GM13976 (cell line): ENCODE results near the gene MILR1.
A peak's percentile ranks its signal among the peaks of the same experiment; 100 is the strongest.

Source experiments
- DNase-seq: peaks from one replicate; pipeline ENCODE4 v3.0.0; 2012; ENCODE audit warnings: low spot score
- CTCF ChIP-seq: IDR thresholded peaks from 2 replicates; pipeline ENCODE4 v1.5.1; 2012; ENCODE audit warnings: borderline replicate concordance, mild to moderate bottlenecking; ENCODE audit not compliant: insufficient read depth; ENCODE audit errors: extremely low read depth, missing control alignments, control extremely low read depth
- in situ Hi-C: fragments of 300-500 bp; cut with MboI; formaldehyde crosslinking; loops from one replicate; pipeline ENCODE4 v1.12.0; 2022; ENCODE audit warnings: low sequenced_read_pairs, mixed read lengths, inconsistent platforms; ENCODE audit not compliant: unreplicated experiment

Gene MILR1

DNA sequence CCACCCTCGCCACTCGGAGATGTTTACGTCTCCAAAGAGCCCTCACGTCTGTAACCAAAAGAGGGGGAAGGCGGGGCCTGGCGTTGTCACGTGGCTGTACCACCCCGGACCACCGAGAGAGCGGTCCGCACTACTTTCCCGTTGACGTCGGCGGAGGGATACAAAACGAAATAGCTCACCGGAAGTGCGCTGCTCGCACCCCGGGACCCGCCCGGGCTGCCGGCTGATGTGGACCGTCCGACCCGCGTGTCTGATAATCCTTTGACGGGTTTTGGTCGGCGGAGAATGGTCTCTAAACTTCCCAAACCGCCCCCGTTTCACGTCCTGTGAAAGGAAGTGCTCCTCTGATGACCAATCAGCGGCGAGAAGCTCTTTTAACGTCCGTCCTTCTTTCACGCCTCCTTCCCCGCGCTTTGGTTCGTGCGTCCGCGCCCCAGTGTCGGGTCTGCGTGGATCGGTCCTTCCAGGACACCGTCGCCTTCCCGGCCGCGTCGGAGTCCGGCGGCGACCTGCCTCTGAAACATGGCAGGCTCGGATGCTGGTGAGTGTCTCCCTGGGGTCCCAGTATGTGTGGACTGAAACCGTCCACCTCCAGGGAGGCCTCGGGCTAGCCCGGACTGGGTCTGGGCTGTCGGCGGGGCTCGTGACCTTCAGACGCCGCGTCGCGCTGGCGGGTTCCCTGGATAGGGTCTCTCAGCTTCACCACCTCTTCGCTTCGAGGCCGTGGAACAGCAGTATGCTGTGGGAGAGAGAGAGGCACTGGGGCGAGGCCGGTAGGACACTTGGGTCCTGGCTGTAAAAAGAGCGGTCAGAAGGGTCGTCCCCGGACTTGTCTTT lies 57.9 kb downstream of the MILR1 start, which contains the start of gene CEP95:
TSS of gene CEP95 (plus strand) at position 402 of the 837 bp plus-strand sequence. CDS start at position 523, 121 bp downstream.
- in situ Hi-C loops, result no loop called here
- peak; percentile 93 for DNase-seq
- no peak for TF ChIP-seq CTCF

DNA sequence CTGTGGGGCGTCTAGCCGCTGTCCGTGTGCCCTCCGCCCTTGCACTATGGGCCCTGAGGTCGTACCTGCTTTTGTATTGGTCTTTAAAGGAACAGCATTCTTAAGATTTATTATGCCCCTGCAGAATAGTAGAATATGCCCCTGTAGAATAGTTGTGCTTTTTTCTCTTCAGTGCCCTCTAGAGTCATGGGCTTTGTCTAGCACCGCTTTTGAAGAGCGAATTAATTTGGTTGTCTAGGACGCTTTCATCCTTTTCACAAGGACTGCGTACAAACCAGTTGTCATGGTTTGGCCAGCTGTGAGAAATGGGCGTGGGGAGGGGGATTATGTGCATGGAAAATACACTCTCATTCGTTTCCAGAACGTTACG lies 58.5 kb downstream of the MILR1 start:
- peak; percentile 63 for DNase-seq
- in situ Hi-C loops, result no loop called here
- peak; percentile 40 for TF ChIP-seq CTCF

DNA sequence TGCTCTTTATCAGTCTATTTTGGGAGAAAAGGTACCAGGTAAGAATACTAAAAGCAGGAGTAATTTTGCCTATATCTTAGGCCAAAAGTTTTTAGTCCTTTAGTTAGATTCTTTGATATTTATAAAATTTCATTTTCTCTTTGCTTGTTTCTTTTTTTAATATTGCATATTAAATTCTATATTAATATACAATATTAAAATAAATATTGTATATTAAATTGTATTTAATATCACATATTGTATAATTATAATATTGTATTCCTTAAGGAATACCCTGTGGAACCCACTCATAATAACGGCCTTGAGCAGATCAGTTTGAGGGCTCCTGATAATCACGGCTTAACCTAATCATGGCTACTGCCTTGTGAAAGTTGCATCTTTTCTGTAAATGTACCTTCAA lies 59.8 kb downstream of the MILR1 start:
- in situ Hi-C loops, result no loop called here
- no peak for TF ChIP-seq CTCF
- DNase-seq, result no peak

- TF ChIP-seq CTCF, result no peak
- DNase-seq, result no peak
- in situ Hi-C loops, result no loop called here
Observed at GRCh38 chr17:64509179-64509578, 60.3 kb downstream of the MILR1 start.

GRCh38 chr17:64515419-64515818 lies 66.5 kb downstream of the MILR1 start:
- in situ Hi-C loops, result no loop called here
- TF ChIP-seq CTCF, result no peak
- DNase-seq, result no peak

DNA sequence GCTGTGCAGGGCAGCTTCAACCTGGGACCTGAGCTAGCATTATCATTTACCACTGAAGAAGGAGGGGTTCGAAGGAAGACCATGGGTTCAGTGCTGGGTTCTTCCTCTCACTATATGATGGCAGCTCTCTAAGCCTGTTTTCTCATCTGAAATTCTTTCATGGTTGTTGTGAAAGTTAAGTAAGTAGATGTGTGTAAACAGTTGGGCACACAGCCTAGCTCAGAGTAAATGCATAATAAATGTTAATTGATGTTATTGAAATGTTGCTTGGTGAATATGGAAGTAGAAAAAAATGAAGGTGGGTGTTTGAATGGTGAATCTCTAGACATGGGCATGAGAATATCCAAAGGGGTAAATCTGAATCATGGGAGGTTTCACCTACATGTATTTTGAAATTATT lies 66.9 kb downstream of the MILR1 start:
- in situ Hi-C loops, result no loop called here
- TF ChIP-seq CTCF, result no peak
- DNase-seq, result no peak
